K562 (cell line): ENCODE results near the gene POLR3H. TPM values are rescaled to one million over a fixed set of nuclear protein-coding genes. Genes with fewer than 3 reads are reported as not detected.

Source experiments
- AFF4 ChIP-seq: sonication (generic); formaldehyde crosslinking; IDR thresholded peaks from 2 replicates; pipeline ENCODE4 v1.8.0; 2023; ENCODE audit warnings: mild to moderate bottlenecking, missing genetic modification reagents
- BMI1 ChIP-seq: fragments of 150-350 bp; IDR thresholded peaks from 2 replicates; pipeline ENCODE4 v1.6.1; 2014; ENCODE audit warnings: low read length
- CBX5 ChIP-seq: IDR thresholded peaks from 2 replicates; pipeline ENCODE4 v1.6.1; 2014; ENCODE audit warnings: low read depth, borderline replicate concordance
- CREM ChIP-seq: IDR thresholded peaks from 2 replicates; pipeline ENCODE4 v1.6.1; 2014; ENCODE audit warnings: antibody characterized with exemption, low read depth
- CUX1 ChIP-seq: fragments of 200-800 bp; sonication (Bioruptor generic); IDR thresholded peaks from 2 replicates; pipeline ENCODE4 v1.6.1; 2016; ENCODE audit warnings: missing genetic modification characterization, missing compliant biosample characterization
- PML ChIP-seq: IDR thresholded peaks from 2 replicates; pipeline ENCODE4 v1.6.1; 2012; ENCODE audit warnings: low read length, inconsistent platforms
- PURB ChIP-seq: sonication (generic); formaldehyde crosslinking; IDR thresholded peaks from 2 replicates; pipeline ENCODE4 v1.9.0; 2021; ENCODE audit warnings: low read depth, mild to moderate bottlenecking, missing genetic modification reagents
- RBM22 ChIP-seq: fragments of 200-400 bp; formaldehyde crosslinking; IDR thresholded peaks from 2 replicates; pipeline ENCODE4 v1.6.1; 2018; ENCODE audit warnings: low read length, low read depth; ENCODE audit not compliant: poor library complexity, severe bottlenecking
- RNF2 ChIP-seq: sonication (generic); IDR thresholded peaks from 2 replicates; pipeline ENCODE4 v1.6.1; 2016
- TAF15 ChIP-seq: fragments of 200-400 bp; formaldehyde crosslinking; IDR thresholded peaks from 2 replicates; pipeline ENCODE4 v1.6.1; 2017; ENCODE audit warnings: mild to moderate bottlenecking, low read depth, low read length, moderate library complexity
- ZBTB9 ChIP-seq: fragments of 450-650 bp; formaldehyde crosslinking; IDR thresholded peaks from 2 replicates; pipeline ENCODE4 v1.4.0; 2020; ENCODE audit warnings: mild to moderate bottlenecking, moderate library complexity
- ZNF431 ChIP-seq: sonication (generic); formaldehyde crosslinking; IDR thresholded peaks from 2 replicates; pipeline ENCODE4 v1.8.0; 2022; ENCODE audit warnings: mild to moderate bottlenecking, missing genetic modification reagents
- ZNF785 ChIP-seq: fragments of 250-450 bp; sonication (Bioruptor Pico); IDR thresholded peaks from 2 replicates; pipeline ENCODE4 v1.4.0; 2020; ENCODE audit warnings: mild to moderate bottlenecking
- polyA plus RNA-seq, 8 experiments: library from polyadenylated mRNA; depleted of rRNA in 4 of 8; stranded (reverse) in 5 of 8; unstranded in 3 of 8; fragments of >200 nt; fragmentation: Nextera tagmentation in 2 of 8; fragmentation: Illumina TruSeq in 1 of 8; extraction: Ambion mirVana in 2 of 8; extraction: Trizol in 1 of 8; gene quantifications; 2 replicates each; pipeline versions ENCODE4 v1.2.1 to v1.2.3, GENCODE V29; 2011 to 2014; ENCODE audit warnings: inconsistent platforms in 1 of 8, missing spikeins in 1 of 8
- total RNA-seq, 7 experiments: library from RNA; depleted of rRNA in 6 of 7; stranded (reverse); fragments of >200 nt in 6 of 7; fragmentation: Illumina TruSeq in 2 of 7; extraction: Trizol in 2 of 7; gene quantifications; 2 replicates each; pipeline versions ENCODE4 v1.2.1 to v1.2.3, GENCODE V29; 2011 to 2021; ENCODE audit warnings: low replicate concordance in 1 of 7
- TF ChIP-seq, protein P1 (sequence below), 3 experiments: IDR thresholded peaks in 2 of 3; conservative IDR thresholded peaks in 1 of 3; 2 replicates each; pipeline ENCODE4 v1.5.1; 2011 to 2012; ENCODE audit warnings: low read length in 3 of 3, mild to moderate bottlenecking in 3 of 3, control low read depth in 2 of 3, improper control_type of control experiment in 1 of 3, inconsistent platforms in 1 of 3, low read depth in 1 of 3, mixed read lengths in 1 of 3, moderate library complexity in 1 of 3; ENCODE audit not compliant: insufficient read depth in 2 of 3

POLR3H gene
- total and polyA plus RNA-seq, 9 of the 15 experiments (the other 6 are each of a cell fraction or from before 2014, with no cell fraction given): 5.3 to 48.4 (median 22.2) TPM

GRCh38 chr22:41524809-41525449 lies 19.3 kb downstream of the POLR3H start (continued):
- TF ChIP-seq AFF4 (CRISPR knock-in tag): no peak
- TF ChIP-seq ZBTB9 (CRISPR knock-in tag): no peak
- TF ChIP-seq ZNF785 (CRISPR knock-in tag): no peak
- TF ChIP-seq PURB (CRISPR knock-in tag): no peak
- TF ChIP-seq PML: no peak
- peak; percentile 74 for TF ChIP-seq RBM22
- no peak for TF ChIP-seq CBX5
- TF ChIP-seq, protein P1, sequence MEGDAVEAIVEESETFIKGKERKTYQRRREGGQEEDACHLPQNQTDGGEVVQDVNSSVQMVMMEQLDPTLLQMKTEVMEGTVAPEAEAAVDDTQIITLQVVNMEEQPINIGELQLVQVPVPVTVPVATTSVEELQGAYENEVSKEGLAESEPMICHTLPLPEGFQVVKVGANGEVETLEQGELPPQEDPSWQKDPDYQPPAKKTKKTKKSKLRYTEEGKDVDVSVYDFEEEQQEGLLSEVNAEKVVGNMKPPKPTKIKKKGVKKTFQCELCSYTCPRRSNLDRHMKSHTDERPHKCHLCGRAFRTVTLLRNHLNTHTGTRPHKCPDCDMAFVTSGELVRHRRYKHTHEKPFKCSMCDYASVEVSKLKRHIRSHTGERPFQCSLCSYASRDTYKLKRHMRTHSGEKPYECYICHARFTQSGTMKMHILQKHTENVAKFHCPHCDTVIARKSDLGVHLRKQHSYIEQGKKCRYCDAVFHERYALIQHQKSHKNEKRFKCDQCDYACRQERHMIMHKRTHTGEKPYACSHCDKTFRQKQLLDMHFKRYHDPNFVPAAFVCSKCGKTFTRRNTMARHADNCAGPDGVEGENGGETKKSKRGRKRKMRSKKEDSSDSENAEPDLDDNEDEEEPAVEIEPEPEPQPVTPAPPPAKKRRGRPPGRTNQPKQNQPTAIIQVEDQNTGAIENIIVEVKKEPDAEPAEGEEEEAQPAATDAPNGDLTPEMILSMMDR (IDR thresholded peaks at IDR 0.05 in 2 of 3, conservative IDR thresholded peaks at IDR 0.05 in 1 of 3; ENCODE audit: insufficient read depth in 2 of 3, low read depth in 1 of 3, low read length in 3 of 3): peak in 1 of 3 experiments; percentile 30; a peak in 2 of 6 replicates
- TF ChIP-seq CUX1: no peak
- no peak for TF ChIP-seq BMI1
- 0 out of 2 replicates have a peak, but pooled peaks have one; percentile 9 for TF ChIP-seq CREM
- no peak for TF ChIP-seq RNF2
- TF ChIP-seq TAF15: no peak
- TF ChIP-seq ZNF431 (CRISPR knock-in tag): no peak
